PC-3 (cell line): ENCODE measurements around the gene INAFM2. TPM values are rescaled to one million over a fixed set of nuclear protein-coding genes. Genes with fewer than 3 reads are reported as not detected.
A peak's percentile ranks its signal among the peaks of the same experiment; 100 is the strongest.

Source experiments
- ATAC-seq: fragments of 200-7000 bp; cut with Tn5 transposase; 2 replicates; pipeline ENCODE4 v1.9.1; 2020; ENCODE audit warnings: mild to moderate bottlenecking, moderate library complexity
- BruUV-seq: library from RNA; stranded (reverse); fragments of 400-500 nt; replicated peaks from 2 replicates; lab custom pipeline; 2021; lab: Mats Ljungman, UMichigan
- CTCF ChIA-PET: fragments of 300-600 bp; sonication (Branson Sonifier 250); formaldehyde crosslinking; loops from one replicate; lab custom pipeline; 2022; ENCODE audit warnings: antibody characterized with exemption; lab: Charles Lee
- POLR2A ChIA-PET: fragments of 300-600 bp; sonication (Branson Sonifier 250); formaldehyde crosslinking; loops from one replicate; lab custom pipeline; 2022; ENCODE audit warnings: antibody characterized with exemption; ENCODE audit not compliant: unreplicated experiment; lab: Charles Lee
- DNase-seq: peaks from one replicate; pipeline ENCODE4 v3.0.0-alpha.2; 2015
- H2AFZ ChIP-seq: fragments of 300-600 bp; sonication (generic); 2 replicates; pipeline ENCODE4 v1.6.0; 2016; ENCODE audit warnings: antibody characterized with exemption, low read length
- H3F3A ChIP-seq: fragments of 300-600 bp; sonication (generic); one replicate; pipeline ENCODE4 v1.6.0; 2017; ENCODE audit warnings: antibody characterized with exemption, low read length, control low read depth, mild to moderate bottlenecking; ENCODE audit not compliant: unreplicated experiment
- H3K27ac ChIP-seq: fragments of 300-600 bp; sonication (generic); 2 replicates; pipeline ENCODE4 v1.5.1; 2016; ENCODE audit warnings: mild to moderate bottlenecking, low read length
- H3K27me3 ChIP-seq: fragments of 300-600 bp; sonication (generic); 2 replicates; pipeline ENCODE4 v1.6.1; 2016; ENCODE audit warnings: low read length, mixed read lengths
- H3K36me3 ChIP-seq: fragments of 300-600 bp; sonication (generic); 2 replicates; pipeline ENCODE4 v1.6.1; 2016; ENCODE audit warnings: low read depth, mixed run types, low read length, mixed read lengths
- H3K4me1 ChIP-seq: fragments of 300-600 bp; sonication (generic); 2 replicates; pipeline ENCODE4 v1.5.1; 2016; ENCODE audit warnings: low read length; ENCODE audit not compliant: insufficient read depth
- H3K4me2 ChIP-seq: fragments of 300-600 bp; sonication (generic); 2 replicates; pipeline ENCODE4 v1.6.0; 2016; ENCODE audit warnings: low read length
- H3K4me3 ChIP-seq: fragments of 300-600 bp; sonication (generic); 2 replicates; pipeline ENCODE4 v1.5.1; 2016; ENCODE audit warnings: mild to moderate bottlenecking, low read length, mixed read lengths
- H3K79me2 ChIP-seq: fragments of 300-600 bp; sonication (generic); 2 replicates; pipeline ENCODE4 v1.6.1; 2017; ENCODE audit warnings: low read length, mixed read lengths
- H3K9ac ChIP-seq: fragments of 300-600 bp; sonication (generic); 2 replicates; pipeline ENCODE4 v1.6.0; 2016; ENCODE audit warnings: mild to moderate bottlenecking, low read length
- H3K9me2 ChIP-seq: fragments of 300-600 bp; sonication (generic); replicated peaks from 2 replicates; pipeline ENCODE4 v1.6.1; 2016; ENCODE audit warnings: mixed run types, low read length, mixed read lengths
- H3K9me3 ChIP-seq: fragments of 300-600 bp; sonication (generic); 2 replicates; pipeline ENCODE4 v1.6.1; 2016; ENCODE audit warnings: low read length, mixed read lengths
- H4K20me1 ChIP-seq: fragments of 300-600 bp; sonication (generic); 2 replicates; pipeline ENCODE4 v1.6.1; 2016; ENCODE audit warnings: low read length, mixed read lengths
- CTCF ChIP-seq: fragments of 300-600 bp; sonication (generic); conservative IDR thresholded peaks from 2 replicates; pipeline ENCODE4 v1.5.1; 2017; ENCODE audit warnings: antibody characterized with exemption, low read depth, mild to moderate bottlenecking, low read length
- EZH2 ChIP-seq: fragments of 300-600 bp; sonication (generic); IDR thresholded peaks from one replicate; pipeline ENCODE4 v1.6.1; 2017; ENCODE audit warnings: antibody characterized with exemption, mild to moderate bottlenecking, low read length; ENCODE audit not compliant: unreplicated experiment
- EZH2phosphoT487 ChIP-seq: fragments of 300-600 bp; sonication (generic); IDR thresholded peaks from 2 replicates; pipeline ENCODE4 v1.6.1; 2018; ENCODE audit warnings: mild to moderate bottlenecking, antibody characterized with exemption, low read length, borderline replicate concordance
- intact Hi-C: fragments of 100-400 bp; cut with micrococcal nuclease; formaldehyde crosslinking; loops from 2 replicates; pipeline ENCODE4 v1.9.0; 2023
- total RNA-seq: library from RNA; depleted of rRNA; stranded (reverse); fragments of >200 nt; gene quantifications from 2 replicates; pipeline ENCODE4 v1.2.3, GENCODE V29; 2014

Gene INAFM2
- total RNA-seq, 1 experiment from 2014 or later, result 22.1 TPM

GRCh38 chr15:40306908-40307307, 16.6 kb upstream of the INAFM2 start:
- Histone ChIP-seq H3K9ac (no peak overlapping the region), H3K27me3 (no peaks in the 10 kb centered on the region), H3K9me3 (no peaks in the 10 kb centered on the region), H3K4me1 (no peaks in the 10 kb centered on the region), H3K4me3 (no peak overlapping the region), H3K9me2 (no peaks in the 10 kb centered on the region), H2AFZ (no peak overlapping the region), H3K79me2 (no peaks in the 10 kb centered on the region), H4K20me1 (no peaks in the 10 kb centered on the region), H3K4me2 (no peak overlapping the region), H3F3A (no peaks in the 10 kb centered on the region), H3K36me3 (no peaks in the 10 kb centered on the region), H3K27ac (no peak overlapping the region)
- DNase-seq, result no peak
- POLR2A ChIA-PET, result no interaction called here
- no peak for ATAC-seq
- intact Hi-C loops, result no loop called here
- TF ChIP-seq CTCF (no peak), EZH2 (no peak), EZH2phosphoT487 (no peak)
- BruUV-seq, result no TSS peak
- CTCF ChIA-PET, result no interaction called here

- DNase-seq (no peak), ATAC-seq (peak; percentile 42; the same call in 1 of the 2 replicates)
- intact Hi-C loops, result no loop called here
- Histone ChIP-seq H3K4me2 (no peak within 1 kb of the TSS), H3K27ac (no peak within 1 kb of the TSS), H3F3A (no peaks in the 10 kb centered on the region), H3K36me3 (no peaks in the 10 kb centered on the region), H3K79me2 (no peaks in the 10 kb centered on the region), H3K4me3 (no peak within 1 kb of the TSS), H4K20me1 (no peaks in the 10 kb centered on the region), H3K9me3 (no peaks in the 10 kb centered on the region), H3K9me2 (no peaks in the 10 kb centered on the region), H3K4me1 (no peaks in the 10 kb centered on the region), H2AFZ (no peak within 1 kb of the TSS), H3K27me3 (no peaks in the 10 kb centered on the region), H3K9ac (no peak within 1 kb of the TSS)
- TF ChIP-seq CTCF (peak; percentile 45), EZH2phosphoT487 (no peak)
- CTCF ChIA-PET, result interaction anchor here (0.7 kb wide), 1 partner anchor 132 kb away, joined by 3 read pairs; no protein-coding TSS in a partner anchor
- POLR2A ChIA-PET, result no interaction called here
- BruUV-seq, result no TSS peak
Measured at GRCh38 chr15:40307421-40308211, 15.9 kb upstream of the INAFM2 start, which contains the start of gene PLCB2. Gene PLCB2 (minus strand): TSS chr15:40307935. CDS start chr15:40307672, 263 bp downstream.

GRCh38 chr15:40309344-40309862, 14.1 kb upstream of the INAFM2 start:
- DNase-seq (no peak), ATAC-seq (no peak)
- TF ChIP-seq EZH2 (no peak), EZH2phosphoT487 (no peak), CTCF (no peak)
- no TSS peak for BruUV-seq
- Histone ChIP-seq H3K27ac (no peak overlapping the region), H3K27me3 (no peaks in the 10 kb centered on the region), H3K36me3 (no peaks in the 10 kb centered on the region), H3K4me3 (no peak overlapping the region), H3K9me2 (no peaks in the 10 kb centered on the region), H3K4me2 (no peak overlapping the region), H3K4me1 (peaks cover 7% of the 10 kb centered on the region; the same call in 1 of the 2 replicates), H2AFZ (no peak overlapping the region), H4K20me1 (no peaks in the 10 kb centered on the region), H3K79me2 (no peaks in the 10 kb centered on the region), H3K9me3 (no peaks in the 10 kb centered on the region), H3K9ac (no peak overlapping the region), H3F3A (no peaks in the 10 kb centered on the region)
- intact Hi-C loops, result no loop called here
- CTCF ChIA-PET, result interaction anchor here (0.5 to 2.0 kb wide), 5 partner anchors 18 to 135 kb away, joined by 3 to 27 read pairs (median 3); partner anchors contain the start of gene PAK6
- POLR2A ChIA-PET, result no interaction called here
